Upper lobe of left lung (tissue), 4 donors: ENCODE measurements around the gene ARHGAP31.

Source experiments
- CTCF ChIP-seq, 6 experiments: fragments of 450-650 bp in 4 of 6; fragments of 200-600 bp in 2 of 6; sonication (generic) in 2 of 6; IDR thresholded peaks; one replicate each; pipeline ENCODE4 v1.5.1; 2016 to 2019; ENCODE audit warnings: antibody characterized with exemption in 6 of 6
- EP300 ChIP-seq, 4 donors: sonication (generic); formaldehyde crosslinking; IDR thresholded peaks; one replicate each; pipeline ENCODE4 v1.5.1; 2017; ENCODE audit warnings: antibody characterized with exemption in 4 of 4, control low read depth in 2 of 4
- POLR2AphosphoS5 ChIP-seq, 2 donors: sonication (generic); formaldehyde crosslinking; IDR thresholded peaks; one replicate each; pipeline ENCODE4 v1.5.1; 2017; ENCODE audit warnings: antibody characterized with exemption in 2 of 2

DNA sequence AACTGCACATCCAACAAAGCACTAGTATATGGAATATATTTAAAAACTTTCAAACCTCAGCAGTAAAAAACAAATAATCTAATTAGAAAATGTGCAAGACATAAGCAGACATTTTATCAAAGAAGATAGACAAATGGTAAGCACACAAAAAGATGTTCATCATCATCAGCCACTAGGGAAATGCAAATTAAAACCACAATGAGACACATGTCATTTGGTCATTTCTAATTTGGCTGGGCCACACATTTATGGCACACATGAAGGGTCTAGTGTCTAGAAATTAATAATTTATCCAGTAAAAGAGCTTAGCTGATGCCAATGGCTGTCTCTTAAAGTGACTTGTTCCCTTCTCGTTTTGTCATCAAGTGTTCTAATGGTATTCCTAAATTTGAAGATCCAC, 45.8 kb downstream of the ARHGAP31 start:
- TF ChIP-seq CTCF (IDR thresholded peaks at IDR 0.05) (no peak), EP300 (IDR thresholded peaks at IDR 0.05) (no peak), POLR2AphosphoS5 (IDR thresholded peaks at IDR 0.05) (no peak)
